ENCODE measurements around the gene CARMIL1.
"Not testable (repeated sequence)": the region's sequence is repeated elsewhere in the genome, so short reads cannot be mapped to it uniquely, and the experiment has no call there.

Gene CARMIL1

DNA sequence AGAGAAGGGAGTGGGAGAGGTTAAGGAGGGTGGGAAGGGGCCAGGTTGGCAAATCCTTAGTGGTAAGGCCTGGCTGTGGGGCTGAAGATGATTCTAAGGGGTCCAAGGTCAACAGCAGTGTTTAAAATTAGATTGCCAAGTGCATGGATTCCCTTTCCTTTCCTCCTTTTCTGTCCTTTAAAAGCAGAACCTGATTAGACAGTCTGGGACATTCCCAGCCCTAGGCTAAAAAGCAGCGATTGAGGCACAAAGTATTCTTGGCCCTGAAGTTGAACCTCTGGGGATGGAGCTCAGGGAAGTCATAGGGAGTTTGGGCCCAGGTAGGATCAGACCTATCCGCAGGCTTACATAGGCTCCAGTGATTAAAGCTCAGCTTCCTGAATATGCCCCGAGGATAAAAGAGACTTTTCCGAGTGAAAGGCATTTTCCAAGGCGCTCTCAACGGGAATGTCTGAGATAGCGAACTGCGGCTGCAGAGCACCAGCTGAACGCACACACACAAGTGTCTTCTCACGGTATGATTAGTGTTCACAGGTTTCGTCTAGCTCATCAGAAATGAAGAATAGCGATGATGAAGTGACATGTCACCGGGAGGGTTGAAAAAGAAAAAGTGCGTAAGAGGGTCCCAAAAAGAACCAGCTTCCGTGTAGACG, 787 bp upstream of the CARMIL1 start:
- DNase-seq, result no peak

- DNase-seq, result peak in 1 of 4 experiments; percentile 2
Measured at GRCh38 chr6:25279748-25280343, 672 bp downstream of the CARMIL1 start.

GRCh38 chr6:25280344-25281074, 1.3 kb downstream of the CARMIL1 start:
- no peak for DNase-seq

DNA sequence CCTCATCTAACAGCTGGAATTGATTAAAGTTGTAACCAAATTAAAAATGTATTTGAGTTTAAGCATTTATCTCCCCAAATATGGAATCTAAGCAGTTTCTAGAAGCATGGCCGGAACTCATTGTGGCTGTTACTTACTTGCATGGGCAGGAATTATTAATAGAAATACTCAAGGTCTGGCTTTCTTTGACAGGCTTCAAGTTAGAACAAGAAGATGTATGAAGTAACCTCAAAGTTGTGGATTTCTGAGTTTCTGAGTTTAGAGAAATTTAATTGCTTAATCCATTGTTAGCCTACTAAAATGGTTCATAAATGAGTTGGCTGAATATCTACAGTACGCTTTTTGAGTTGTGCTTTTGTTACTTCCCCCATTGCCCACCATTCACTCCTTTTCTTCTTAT, 7.7 kb downstream of the CARMIL1 start:
- DNase-seq, result no peak

DNA sequence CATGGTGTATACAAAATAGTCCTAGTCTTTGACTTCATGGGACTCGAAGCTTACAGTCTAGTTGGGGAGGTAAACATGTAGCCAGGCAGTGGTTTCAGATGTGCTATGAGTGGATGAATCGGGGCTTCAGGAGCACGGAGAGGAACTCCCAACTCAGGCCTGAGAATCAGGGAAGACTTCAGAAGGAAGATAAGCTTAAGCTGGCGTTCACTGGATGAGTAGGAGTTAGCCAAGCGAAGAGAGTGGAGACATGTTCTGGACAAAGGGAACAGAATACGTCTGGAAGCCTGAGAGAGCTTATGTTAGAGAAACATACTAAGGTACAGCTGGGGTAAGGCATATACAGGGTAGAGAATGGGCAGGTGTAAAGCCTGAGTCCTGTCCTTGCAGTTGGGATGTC, 8.8 kb downstream of the CARMIL1 start:
- no peak for DNase-seq

- DNase-seq, result no peak
Measured at GRCh38 chr6:25288518-25288917, 9.3 kb downstream of the CARMIL1 start.

DNA sequence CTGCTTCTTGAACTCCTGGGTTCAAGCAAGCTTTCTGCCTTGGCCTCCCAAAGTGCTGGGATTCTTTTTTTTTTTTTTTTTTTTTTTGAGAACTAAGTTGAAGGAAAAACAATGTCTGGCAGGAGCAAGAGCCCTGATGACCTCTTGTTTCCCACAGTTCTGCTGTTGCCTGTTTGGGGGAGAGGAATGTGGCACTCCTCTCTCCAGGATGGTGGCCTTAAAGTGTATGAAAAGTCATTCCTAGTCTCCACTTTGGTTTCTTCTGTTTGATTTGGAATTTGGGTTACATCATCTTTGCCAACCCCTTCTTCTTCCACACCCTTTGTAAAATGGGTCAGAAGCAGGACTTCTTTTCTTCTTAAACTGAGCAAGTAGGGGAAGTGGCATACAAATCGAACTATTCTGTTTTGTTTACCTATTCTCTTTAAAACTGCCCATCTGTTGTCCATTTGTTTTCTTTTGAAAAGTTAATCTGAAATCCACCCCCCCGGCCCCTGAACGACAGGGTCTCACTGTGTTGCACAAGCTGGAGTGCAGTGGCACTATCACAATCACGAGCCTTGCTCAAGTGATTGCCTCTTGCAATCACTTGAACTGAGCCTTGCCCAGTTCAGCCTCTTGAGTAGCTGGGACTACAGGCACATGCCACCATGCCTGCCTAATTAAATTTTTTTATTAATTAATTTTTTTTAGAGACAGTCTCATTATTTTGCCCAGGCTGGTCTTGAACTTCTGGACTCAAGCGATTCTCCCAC, 11.3 kb downstream of the CARMIL1 start:
- no peak for DNase-seq

DNA sequence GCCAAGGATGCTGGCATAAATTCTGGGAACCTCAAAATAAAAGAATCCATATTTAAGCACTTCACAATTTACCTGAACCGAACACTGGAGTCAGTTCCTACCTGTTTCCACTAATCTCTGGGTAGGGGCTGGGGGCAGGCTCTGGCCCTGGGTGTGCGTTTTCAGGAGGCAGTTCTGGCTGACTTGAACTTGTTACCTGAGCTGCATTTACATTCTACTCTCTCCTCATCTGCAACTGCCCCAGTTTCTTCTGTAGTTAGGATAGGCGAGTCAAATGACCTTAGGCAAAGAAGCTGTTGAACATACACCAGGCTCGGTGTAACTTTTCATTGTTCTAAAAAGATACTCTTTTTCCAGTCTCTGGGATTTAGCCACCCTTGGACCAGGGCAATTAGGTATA, 13.2 kb downstream of the CARMIL1 start:
- no peak for DNase-seq

DNA sequence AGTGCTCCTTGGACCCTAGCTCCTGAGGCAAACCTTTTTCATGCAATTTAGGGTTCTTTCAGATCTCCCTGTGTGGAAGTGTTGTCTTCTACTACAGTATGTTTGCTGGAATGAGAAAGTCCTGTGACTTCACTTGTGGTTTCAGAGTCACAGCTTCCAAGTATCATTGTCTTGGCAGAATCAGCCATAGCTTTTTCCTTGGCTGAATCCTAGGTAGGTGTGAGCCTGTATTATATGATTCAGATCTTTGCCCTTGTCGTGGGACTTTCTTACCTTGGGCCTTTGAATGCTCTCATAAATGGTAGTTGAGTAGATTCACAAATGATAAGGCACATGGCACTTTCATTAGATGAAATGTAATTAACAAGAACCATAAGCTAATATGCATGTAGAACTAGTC, 16.5 kb downstream of the CARMIL1 start:
- DNase-seq, result no peak

DNA sequence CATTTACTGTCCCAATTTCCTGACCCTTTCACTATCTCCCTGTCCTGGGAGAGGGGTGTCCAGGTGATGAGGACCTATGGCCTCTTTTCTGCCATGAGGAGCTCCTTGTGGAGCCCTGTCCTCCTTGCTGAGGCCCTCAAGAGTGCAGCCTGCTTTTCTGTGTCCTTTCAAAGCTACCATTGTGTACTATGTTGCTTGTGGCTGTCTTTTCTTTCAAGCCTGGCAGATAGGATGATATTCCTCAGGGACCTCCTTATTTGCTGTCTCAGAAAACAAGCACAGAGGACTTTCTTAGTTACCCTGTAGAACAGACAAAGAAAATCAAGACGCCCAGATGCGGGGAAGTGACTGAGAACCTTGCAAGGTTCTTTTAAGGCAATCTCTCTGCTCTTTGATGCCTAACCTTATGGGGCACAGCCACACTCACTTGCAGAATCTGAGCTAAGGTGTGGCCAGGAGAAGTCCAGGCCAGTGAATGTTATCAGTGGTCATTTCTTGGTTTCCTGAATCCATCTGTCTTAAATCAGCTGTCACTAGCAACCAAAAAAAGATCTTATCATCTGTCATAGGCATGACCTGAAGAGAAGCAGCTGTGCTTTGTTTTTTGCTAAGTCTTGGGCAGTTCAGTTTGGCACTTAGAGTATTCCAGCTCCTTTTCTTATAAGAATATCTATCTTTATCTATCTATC, 17.2 kb downstream of the CARMIL1 start:
- DNase-seq, result no peak

DNA sequence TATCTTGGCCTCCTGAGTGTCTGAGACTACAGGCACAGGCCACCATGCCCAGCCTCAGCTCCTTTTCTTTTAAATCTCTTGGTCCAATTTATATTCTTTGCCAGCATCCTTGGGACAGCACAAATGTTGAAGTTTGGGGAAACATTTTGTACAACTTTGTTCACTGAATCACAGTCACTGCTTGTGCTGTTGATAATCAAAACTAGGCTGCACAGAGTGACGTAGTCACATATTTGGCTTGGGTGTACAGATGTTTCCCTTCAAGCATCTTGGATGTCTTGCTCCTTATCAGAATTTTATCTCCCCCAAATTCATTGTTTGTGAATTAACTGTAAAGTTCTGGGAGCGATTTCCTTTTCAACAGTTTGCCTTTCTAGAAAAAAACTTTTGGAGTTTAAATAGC, 17.9 kb downstream of the CARMIL1 start:
- DNase-seq, result no peak

DNA sequence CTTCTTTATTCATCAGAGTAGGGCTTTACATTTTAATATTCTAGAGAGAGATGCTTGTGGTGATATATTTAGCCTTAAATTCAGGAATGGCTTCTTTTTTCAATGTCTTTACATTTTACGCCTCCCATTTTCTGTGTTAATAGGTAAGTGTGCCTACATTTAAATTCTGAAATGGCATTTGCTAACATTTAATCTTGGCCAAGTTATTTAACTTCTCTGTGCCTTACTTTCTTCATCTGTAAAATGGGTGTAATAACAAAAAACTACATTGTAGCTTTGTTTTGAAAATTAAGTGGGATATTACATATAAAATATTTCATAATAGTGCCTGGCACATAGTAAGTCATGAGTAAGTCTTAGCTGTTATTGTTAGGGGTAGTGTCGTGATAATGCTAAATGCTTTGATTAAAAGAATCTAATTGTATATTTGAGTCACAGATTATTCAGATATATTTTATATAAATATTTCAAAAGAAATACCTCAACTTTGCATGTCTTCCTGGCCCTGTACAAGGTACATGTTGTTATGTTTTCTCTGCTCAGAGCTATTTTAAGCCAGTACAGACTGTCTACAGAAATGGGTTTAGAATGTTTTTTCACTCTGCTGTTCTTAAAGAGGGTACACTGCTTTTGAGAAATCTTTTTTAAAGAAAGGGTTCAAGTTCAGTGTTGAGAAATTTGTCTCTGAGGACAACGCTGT, 18.8 kb downstream of the CARMIL1 start:
- no peak for DNase-seq

GRCh38 chr6:25298523-25298865, 19.3 kb downstream of the CARMIL1 start:
- not testable (repeated sequence) for DNase-seq

DNA sequence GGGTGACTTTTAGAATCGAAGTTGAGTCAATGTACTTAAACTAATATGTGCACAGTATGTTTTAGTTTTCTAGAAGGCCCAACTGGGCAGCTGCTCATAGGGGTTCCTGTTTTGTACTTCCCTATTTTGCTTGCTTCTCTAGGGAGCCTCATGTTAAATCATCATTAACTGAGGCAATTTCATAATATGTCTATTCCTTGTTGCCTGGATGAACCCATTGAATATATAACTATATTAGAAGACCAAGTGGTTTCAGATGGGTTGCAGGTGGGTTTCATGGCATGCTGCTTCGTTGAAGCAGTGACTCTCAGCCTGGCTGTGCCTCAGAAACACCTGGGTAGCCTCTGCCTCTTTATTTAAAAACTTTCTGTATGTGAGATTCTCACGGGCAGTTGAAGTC, 22.2 kb downstream of the CARMIL1 start:
- no peak for DNase-seq

DNA sequence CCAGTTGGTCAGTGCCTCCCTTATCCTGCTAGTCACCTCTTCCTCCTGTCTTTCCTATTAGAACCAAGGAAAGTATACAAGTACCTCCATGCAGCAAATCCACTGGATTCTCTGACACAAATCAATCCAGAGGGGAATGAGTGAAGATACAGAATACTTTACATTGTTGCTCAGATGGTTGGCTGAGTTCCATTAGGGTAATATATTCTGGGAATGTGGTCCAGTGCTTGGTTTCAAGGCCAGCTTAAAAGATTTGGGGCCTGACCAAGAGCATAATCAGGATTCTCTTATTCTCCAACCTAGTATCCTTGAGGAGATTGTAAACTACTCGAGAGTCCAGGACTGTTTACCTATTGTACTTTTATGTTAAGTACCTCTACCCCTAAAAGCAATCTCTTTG, 23.0 kb downstream of the CARMIL1 start:
- no peak for DNase-seq

DNA sequence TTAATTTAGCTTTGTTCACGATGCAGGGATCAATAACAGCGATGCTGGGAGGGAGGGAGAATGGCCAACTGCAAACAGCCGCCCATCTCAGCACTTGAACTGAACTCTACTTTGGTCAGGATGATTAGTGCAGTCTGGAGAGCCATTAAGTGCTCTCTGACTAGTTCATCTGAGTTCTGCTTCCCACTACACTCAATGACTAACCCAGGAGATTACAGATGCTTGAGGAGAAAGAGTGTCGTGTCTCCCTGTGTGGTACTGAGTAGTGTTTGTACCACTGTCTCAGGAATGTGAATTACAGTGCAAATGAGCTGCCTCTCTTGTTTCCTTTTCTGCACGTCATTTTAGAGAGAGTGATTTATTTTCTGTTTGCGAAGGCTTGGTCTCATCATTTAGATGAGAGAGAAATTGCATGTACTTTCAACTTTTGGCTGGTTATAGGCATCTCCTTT, 23.5 kb downstream of the CARMIL1 start:
- DNase-seq, result no peak

DNA sequence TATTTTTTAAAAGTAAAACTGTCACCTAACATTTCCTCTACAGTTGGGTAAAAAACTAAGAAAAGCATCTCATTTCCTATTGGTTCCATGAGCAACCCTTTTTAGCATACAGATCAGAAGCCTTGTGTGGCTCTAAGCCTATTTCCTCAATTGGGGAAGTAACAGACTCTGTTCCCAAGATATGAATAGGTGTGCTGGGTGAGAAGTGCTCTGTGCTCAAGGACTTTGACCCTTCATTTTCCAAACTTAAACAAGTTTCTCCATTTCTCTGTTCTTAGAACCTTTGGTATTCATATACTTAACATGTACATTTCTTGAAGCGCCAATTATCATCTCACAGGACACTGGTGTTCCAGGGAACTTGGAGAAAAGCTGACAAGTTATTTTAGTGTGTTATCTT, 24.1 kb downstream of the CARMIL1 start:
- no peak for DNase-seq

GRCh38 chr6:25306379-25306778, 27.2 kb downstream of the CARMIL1 start:
- no peak for DNase-seq

GRCh38 chr6:25307805-25308494, 28.8 kb downstream of the CARMIL1 start:
- no peak for DNase-seq

DNA sequence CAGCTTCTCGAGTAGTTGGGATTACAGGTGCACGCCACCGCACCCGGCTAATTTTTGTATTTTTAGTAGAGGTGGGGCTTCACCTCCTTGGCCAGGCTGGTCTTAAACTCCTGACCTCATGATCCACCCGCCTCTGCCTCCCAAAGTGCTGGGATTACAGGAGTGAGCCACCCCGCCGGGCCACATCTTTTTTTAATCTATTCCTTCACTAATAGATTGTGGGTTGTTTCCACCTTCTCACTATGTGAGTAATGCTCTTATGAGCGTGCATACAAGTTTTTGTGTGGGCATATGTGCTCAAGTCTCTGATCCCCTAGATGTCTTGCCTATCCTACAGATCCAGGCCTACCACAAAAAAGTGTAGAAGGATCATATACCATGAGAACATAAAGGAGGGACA, 30.7 kb downstream of the CARMIL1 start:
- no peak for DNase-seq

- no peak for DNase-seq
Measured at GRCh38 chr6:25311331-25311840, 32.2 kb downstream of the CARMIL1 start.
